Activated CD8-positive, alpha-beta memory T cell treated with anti-CD3 and anti-CD28 coated beads for 48 hours (primary cell): ENCODE measurements around the gene PACSIN2.
"Not testable (repeated sequence)": the region's sequence is repeated elsewhere in the genome, so short reads cannot be mapped to it uniquely, and the experiment has no call there.

Experiments
- DNase-seq, 3 experiments: peaks; one replicate each; pipeline ENCODE4 v3.0.0-alpha.2; 2020; ENCODE audit warnings: low read depth in 2 of 3, low spot score in 2 of 3

Gene PACSIN2

GRCh38 chr22:43012390-43012789 lies 2.6 kb downstream of the PACSIN2 start:
- no peak for DNase-seq

GRCh38 chr22:43011079-43011478 lies 3.9 kb downstream of the PACSIN2 start:
- DNase-seq: no peak

- DNase-seq: no peak
Measured at GRCh38 chr22:43009444-43009843, 5.5 kb downstream of the PACSIN2 start.

GRCh38 chr22:43008921-43009320 lies 6.0 kb downstream of the PACSIN2 start:
- DNase-seq: no peak

- no peak for DNase-seq
Measured at GRCh38 chr22:43008509-43008908, 6.4 kb downstream of the PACSIN2 start.

GRCh38 chr22:43007519-43008102 lies 7.3 kb downstream of the PACSIN2 start:
- no peak for DNase-seq

- no peak for DNase-seq
Measured at GRCh38 chr22:43006753-43007152, 8.2 kb downstream of the PACSIN2 start.

- no peak for DNase-seq
Measured at GRCh38 chr22:43006016-43006505, 8.9 kb downstream of the PACSIN2 start.

GRCh38 chr22:43005106-43005505 lies 9.8 kb downstream of the PACSIN2 start:
- no peak for DNase-seq

GRCh38 chr22:43004362-43005035 lies 10.4 kb downstream of the PACSIN2 start:
- no peak for DNase-seq

- DNase-seq: no peak
Measured at GRCh38 chr22:43002202-43002586, 12.8 kb downstream of the PACSIN2 start.

GRCh38 chr22:43001271-43002201 lies 13.4 kb downstream of the PACSIN2 start:
- no peak for DNase-seq

- DNase-seq: no peak
Measured at GRCh38 chr22:43000441-43001175, 14.3 kb downstream of the PACSIN2 start.

GRCh38 chr22:42997582-42998090 lies 17.3 kb downstream of the PACSIN2 start:
- DNase-seq: no peak

- no peak for DNase-seq
Measured at GRCh38 chr22:42996646-42997365, 18.1 kb downstream of the PACSIN2 start.

- not testable (repeated sequence) for DNase-seq
Measured at GRCh38 chr22:42995654-42996053, 19.3 kb downstream of the PACSIN2 start.

GRCh38 chr22:42994917-42995562 lies 19.9 kb downstream of the PACSIN2 start:
- no peak for DNase-seq

GRCh38 chr22:42994276-42994916 lies 20.6 kb downstream of the PACSIN2 start:
- no peak for DNase-seq

- no peak for DNase-seq
Measured at GRCh38 chr22:42993651-42994275, 21.2 kb downstream of the PACSIN2 start.
